SK-N-SH (cell line): ENCODE measurements around the gene POPDC3. TPM values are rescaled to one million over a fixed set of nuclear protein-coding genes. Genes with fewer than 3 reads are reported as not detected.

Experiments used
- CTCF ChIA-PET: fragments of 300-600, 350-600 bp; formaldehyde crosslinking; extraction: SDS; loops from one replicate; lab custom pipeline; 2021; lab: Yijun Ruan, JAX
- POLR2A ChIA-PET: fragments of 350-600 bp; sonication (Branson Sonifier 250); formaldehyde crosslinking; extraction: SDS; loops from one replicate; lab custom pipeline; 2020; ENCODE audit warnings: antibody characterized with exemption, inconsistent platforms; lab: Yijun Ruan, JAX
- DNase-seq: peaks from one replicate; pipeline ENCODE4 v3.0.0; 2012
- H2AFZ ChIP-seq: fragments of 200-600 bp; sonication (generic); 2 replicates; pipeline ENCODE4 v1.8.1; 2016; ENCODE audit warnings: antibody characterized with exemption, mild to moderate bottlenecking, low read depth
- H3F3A ChIP-seq: fragments of 200-600 bp; sonication (generic); replicated peaks from 2 replicates; pipeline ENCODE3; 2016; ENCODE audit warnings: antibody characterized with exemption, mild to moderate bottlenecking; ENCODE audit not compliant: insufficient read depth
- H3K27ac ChIP-seq, 2 experiments: fragments of 200-500 bp in 1 of 2; fragments of 200-600 bp in 1 of 2; sonication (Bioruptor generic) in 1 of 2; sonication (generic), shearing (Covaris generic) in 1 of 2; 2 replicates each; pipeline versions ENCODE4 v1.5.1 to v1.6.1; 2014 to 2016; ENCODE audit warnings: low read depth in 2 of 2, inconsistent platforms in 1 of 2, low read length in 1 of 2, mild to moderate bottlenecking in 1 of 2, mixed read lengths in 1 of 2
- H3K27me3 ChIP-seq: fragments of 200-600 bp; sonication (generic), shearing (Covaris generic); 2 replicates; pipeline ENCODE4 v1.6.1; 2016; ENCODE audit warnings: mixed run types; ENCODE audit not compliant: insufficient read depth
- H3K36me3 ChIP-seq, 2 experiments: fragments of 200-500 bp in 1 of 2; fragments of 200-600 bp in 1 of 2; sonication (Bioruptor generic) in 1 of 2; sonication (generic) in 1 of 2; replicated peaks in 1 of 2; 2 replicates each; pipeline versions ENCODE3 to v1.5.1; 2014 to 2016; ENCODE audit warnings: low read length in 1 of 2, mild to moderate bottlenecking in 1 of 2; ENCODE audit not compliant: insufficient read depth in 2 of 2, control insufficient read depth in 1 of 2
- H3K4me1 ChIP-seq, 2 experiments: fragments of 200-500 bp in 1 of 2; fragments of 200-600 bp in 1 of 2; sonication (Bioruptor generic) in 1 of 2; sonication (generic), shearing (Covaris generic) in 1 of 2; 2 replicates each; pipeline versions ENCODE4 v1.5.1 to v1.6.1; 2014 to 2016; ENCODE audit warnings: low read depth in 1 of 2, low read length in 1 of 2, mixed run types in 1 of 2; ENCODE audit not compliant: insufficient read depth in 2 of 2, control insufficient read depth in 1 of 2
- H3K4me2 ChIP-seq: fragments of 200-600 bp; sonication (generic), shearing (Covaris generic); 2 replicates; pipeline ENCODE4 v1.6.1; 2017; ENCODE audit warnings: mixed run types
- H3K4me3 ChIP-seq, 2 experiments: fragments of 200-500 bp in 1 of 2; fragments of 200-600 bp in 1 of 2; sonication (Bioruptor generic) in 1 of 2; sonication (generic), shearing (Covaris generic) in 1 of 2; 2 replicates each; pipeline versions ENCODE4 v1.5.1 to v1.8.1; 2014 to 2016; ENCODE audit warnings: low read depth in 2 of 2, inconsistent platforms in 1 of 2, low read length in 1 of 2, mild to moderate bottlenecking in 1 of 2, mixed read lengths in 1 of 2, moderate library complexity in 1 of 2
- H3K79me2 ChIP-seq: fragments of 200-600 bp; sonication (generic); 2 replicates; pipeline ENCODE4 v1.8.1; 2017; ENCODE audit warnings: mild to moderate bottlenecking; ENCODE audit not compliant: insufficient read depth
- H3K9ac ChIP-seq: fragments of 200-600 bp; sonication (generic); 2 replicates; pipeline ENCODE4 v1.6.1; 2017; ENCODE audit warnings: mixed run types
- H3K9me2 ChIP-seq: fragments of 200-600 bp; sonication (generic); 2 replicates; pipeline ENCODE4 v1.6.1; 2017; ENCODE audit warnings: mixed run types
- H3K9me3 ChIP-seq: fragments of 200-600 bp; sonication (generic); 2 replicates; pipeline ENCODE4 v1.6.1; 2017; ENCODE audit warnings: mixed run types, mild to moderate bottlenecking, moderate library complexity
- H4K20me1 ChIP-seq: fragments of 200-600 bp; sonication (generic); 2 replicates; pipeline ENCODE4 v1.6.1; 2017; ENCODE audit warnings: mild to moderate bottlenecking, mixed run types; ENCODE audit not compliant: insufficient read depth
- ELF1 ChIP-seq: IDR thresholded peaks from 2 replicates; pipeline ENCODE4 v1.4.0; 2012
- EP300 ChIP-seq, 2 experiments: IDR thresholded peaks; 2 replicates each; pipeline versions ENCODE4 v1.4.0 to v1.6.1; 2012; ENCODE audit warnings: borderline replicate concordance in 1 of 2, low read depth in 1 of 2, low read length in 1 of 2
- FOSL2 ChIP-seq: IDR thresholded peaks from 2 replicates; pipeline ENCODE4 v1.4.0; 2012; ENCODE audit warnings: low read depth, mild to moderate bottlenecking, moderate library complexity, borderline replicate concordance
- GATA2 ChIP-seq: sonication (generic); formaldehyde crosslinking; IDR thresholded peaks from 2 replicates; pipeline ENCODE4 v1.5.0; 2020; ENCODE audit warnings: mild to moderate bottlenecking, missing genetic modification reagents
- JUND ChIP-seq: IDR thresholded peaks from 2 replicates; pipeline ENCODE4 v1.4.0; 2012
- MEF2A ChIP-seq: IDR thresholded peaks from 2 replicates; pipeline ENCODE4 v1.4.0; 2012; ENCODE audit warnings: low read depth, borderline replicate concordance
- NRF1 ChIP-seq: IDR thresholded peaks from 2 replicates; pipeline ENCODE4 v1.6.1; 2012; ENCODE audit warnings: low read depth, mild to moderate bottlenecking, low read length
- POLR2AphosphoS5 ChIP-seq: IDR thresholded peaks from 2 replicates; pipeline ENCODE4 v1.6.1; 2012; ENCODE audit warnings: low read depth, low read length
- RAD21 ChIP-seq: IDR thresholded peaks from 2 replicates; pipeline ENCODE4 v1.6.1; 2012; ENCODE audit warnings: mild to moderate bottlenecking, low read length
- SIN3A ChIP-seq: IDR thresholded peaks from 2 replicates; pipeline ENCODE4 v1.6.1; 2012; ENCODE audit warnings: low read depth, mild to moderate bottlenecking, low read length, moderate library complexity, borderline replicate concordance
- TAF1 ChIP-seq: IDR thresholded peaks from 2 replicates; pipeline ENCODE4 v1.6.1; 2012; ENCODE audit warnings: low read depth, mild to moderate bottlenecking, low read length, moderate library complexity, borderline replicate concordance
- YY1 ChIP-seq: IDR thresholded peaks from 2 replicates; pipeline ENCODE4 v1.4.0; 2012; ENCODE audit warnings: low read depth, mild to moderate bottlenecking
- WGBS: methylation state at CpG from one replicate; pipeline ENCODE4 v1.1.6; 2017; ENCODE audit warnings: low lambda C conversion rate; 5-methylcytosine and 5-hydroxymethylcytosine counted together
- polyA plus RNA-seq, 3 experiments: library from polyadenylated mRNA; depleted of rRNA; stranded (reverse); fragments of >200 nt; gene quantifications; 2 replicates each; pipeline ENCODE4 v1.2.3, GENCODE V29; 2012
- TF ChIP-seq, protein P1 (sequence below): IDR thresholded peaks from 2 replicates; pipeline ENCODE4 v1.4.0; 2012; ENCODE audit warnings: low read depth, borderline replicate concordance
- TF ChIP-seq, protein P2 (sequence below): fragments of 150-350 bp; IDR thresholded peaks from 2 replicates; pipeline ENCODE4 v1.6.1; 2016; ENCODE audit warnings: mild to moderate bottlenecking, low read depth, low read length
- TF ChIP-seq, protein P3 (sequence below): fragments of 150-350 bp; IDR thresholded peaks from 2 replicates; pipeline ENCODE4 v1.6.1; 2017; ENCODE audit warnings: antibody characterized with exemption, low read length, low read depth, borderline replicate concordance

POPDC3 gene
- polyA plus RNA-seq, 1 of the 3 experiments (the other 2 are of a cell fraction), result 19.0 TPM

DNA sequence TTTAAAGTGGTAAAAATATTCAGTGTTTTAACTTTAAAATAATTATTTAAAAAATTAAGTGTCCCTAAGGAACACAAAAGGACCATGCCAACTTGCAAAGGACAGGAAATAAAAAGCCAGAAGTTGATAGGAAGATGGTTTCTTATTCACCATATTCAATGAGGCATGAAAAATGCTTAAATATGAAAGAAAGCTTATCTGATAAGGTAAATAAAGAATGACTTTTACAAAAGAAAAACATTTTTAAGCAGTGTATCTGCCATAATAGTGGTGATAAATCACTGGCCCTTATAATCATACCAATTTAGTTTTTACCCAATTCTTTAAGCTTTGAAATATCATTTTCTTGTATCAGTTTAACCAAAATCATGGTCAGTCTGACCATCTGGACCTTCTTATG is 33.5 kb upstream of the POPDC3 start:
- Histone ChIP-seq H3F3A (peaks cover 12% of the 10 kb centered on the region), H3K79me2 (no peaks in the 10 kb centered on the region), H3K9me3 (no peaks in the 10 kb centered on the region), H3K36me3 (no peaks in the 10 kb centered on the region), H3K9me2 (no peaks in the 10 kb centered on the region), H3K27me3 (no peaks in the 10 kb centered on the region), H3K9ac (no peak overlapping the region), H4K20me1 (no peaks in the 10 kb centered on the region), H3K4me1 (peaks cover 7 to 11% of the 10 kb centered on the region in 2 experiments), H2AFZ (no peak overlapping the region), H3K4me3 (no peak overlapping the region), H3K27ac (no peak overlapping the region), H3K4me2 (no peak overlapping the region)
- 0 out of 2 replicates have a peak, but pooled peaks have one; percentile 6 for TF ChIP-seq JUND
- TF ChIP-seq, protein P1, sequence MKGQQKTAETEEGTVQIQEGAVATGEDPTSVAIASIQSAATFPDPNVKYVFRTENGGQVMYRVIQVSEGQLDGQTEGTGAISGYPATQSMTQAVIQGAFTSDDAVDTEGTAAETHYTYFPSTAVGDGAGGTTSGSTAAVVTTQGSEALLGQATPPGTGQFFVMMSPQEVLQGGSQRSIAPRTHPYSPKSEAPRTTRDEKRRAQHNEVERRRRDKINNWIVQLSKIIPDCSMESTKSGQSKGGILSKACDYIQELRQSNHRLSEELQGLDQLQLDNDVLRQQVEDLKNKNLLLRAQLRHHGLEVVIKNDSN, result no peak
- no peak for DNase-seq
- ChIA-PET POLR2A (no interaction called here), CTCF (no interaction called here)

DNA sequence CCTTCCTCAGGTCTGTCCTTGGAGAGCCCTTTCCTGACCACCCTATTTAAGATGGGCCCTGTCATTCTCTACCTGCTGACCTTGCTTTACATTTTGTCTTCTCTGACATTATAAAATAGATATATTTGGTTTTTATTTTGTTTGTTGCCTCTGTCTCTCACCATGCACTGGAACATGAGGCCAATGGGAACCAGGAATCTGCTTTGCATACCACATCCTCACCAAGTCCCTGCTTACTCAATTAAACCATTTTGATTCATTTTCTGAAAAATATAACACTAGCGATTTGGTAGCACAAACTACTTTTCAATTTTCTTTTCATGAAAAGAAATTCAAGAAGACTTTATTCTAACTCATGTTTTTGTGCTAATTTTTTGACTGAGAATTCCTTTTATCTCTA is 32.8 kb upstream of the POPDC3 start:
- Histone ChIP-seq H3K9me2 (no peaks in the 10 kb centered on the region), H3K27me3 (no peaks in the 10 kb centered on the region), H4K20me1 (no peaks in the 10 kb centered on the region), H3K4me3 (no peak overlapping the region), H2AFZ (0 out of 2 replicates have a peak overlapping the region, but pooled peaks have one; percentile 35), H3K79me2 (no peaks in the 10 kb centered on the region), H3K9ac (no peak overlapping the region), H3F3A (peaks cover 12% of the 10 kb centered on the region), H3K9me3 (no peaks in the 10 kb centered on the region), H3K27ac (no peak overlapping the region), H3K4me2 (no peak overlapping the region), H3K36me3 (no peaks in the 10 kb centered on the region), H3K4me1 (peaks cover 7 to 14% of the 10 kb centered on the region in 2 experiments)
- no peak for TF ChIP-seq JUND
- no peak for TF ChIP-seq MEF2A
- TF ChIP-seq, protein P2, sequence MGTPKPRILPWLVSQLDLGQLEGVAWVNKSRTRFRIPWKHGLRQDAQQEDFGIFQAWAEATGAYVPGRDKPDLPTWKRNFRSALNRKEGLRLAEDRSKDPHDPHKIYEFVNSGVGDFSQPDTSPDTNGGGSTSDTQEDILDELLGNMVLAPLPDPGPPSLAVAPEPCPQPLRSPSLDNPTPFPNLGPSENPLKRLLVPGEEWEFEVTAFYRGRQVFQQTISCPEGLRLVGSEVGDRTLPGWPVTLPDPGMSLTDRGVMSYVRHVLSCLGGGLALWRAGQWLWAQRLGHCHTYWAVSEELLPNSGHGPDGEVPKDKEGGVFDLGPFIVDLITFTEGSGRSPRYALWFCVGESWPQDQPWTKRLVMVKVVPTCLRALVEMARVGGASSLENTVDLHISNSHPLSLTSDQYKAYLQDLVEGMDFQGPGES, result no peak
- TF ChIP-seq ELF1, result no peak
- no peak for TF ChIP-seq YY1
- no peak for TF ChIP-seq RAD21
- no peak for TF ChIP-seq POLR2AphosphoS5
- no peak for TF ChIP-seq GATA2
- no peak for TF ChIP-seq NRF1
- TF ChIP-seq, protein P1, result no peak
- no peak for TF ChIP-seq FOSL2
- no peak for TF ChIP-seq EP300 (IDR thresholded peaks at IDR 0.05; ENCODE audit: borderline replicate concordance in 1 of 2, low read depth in 1 of 2, low read length in 1 of 2)
- no peak for TF ChIP-seq TAF1
- TF ChIP-seq, protein P3, sequence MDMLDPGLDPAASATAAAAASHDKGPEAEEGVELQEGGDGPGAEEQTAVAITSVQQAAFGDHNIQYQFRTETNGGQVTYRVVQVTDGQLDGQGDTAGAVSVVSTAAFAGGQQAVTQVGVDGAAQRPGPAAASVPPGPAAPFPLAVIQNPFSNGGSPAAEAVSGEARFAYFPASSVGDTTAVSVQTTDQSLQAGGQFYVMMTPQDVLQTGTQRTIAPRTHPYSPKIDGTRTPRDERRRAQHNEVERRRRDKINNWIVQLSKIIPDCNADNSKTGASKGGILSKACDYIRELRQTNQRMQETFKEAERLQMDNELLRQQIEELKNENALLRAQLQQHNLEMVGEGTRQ, result no peak
- no peak for TF ChIP-seq SIN3A
- 84% methylated on average over 1 of the region's 1 CpG for WGBS
- ChIA-PET POLR2A (no interaction called here), CTCF (no interaction called here)
- no peak for DNase-seq
